OCI-LY3 (cell line): ENCODE measurements around the gene RAG2.

ENCODE experiments used
- EZH2phosphoT487 ChIP-seq: fragments of 200-600 bp; shearing (Covaris generic); IDR thresholded peaks from 2 replicates; pipeline ENCODE4 v1.6.1; 2018; ENCODE audit warnings: antibody characterized with exemption, mixed run types, low read depth
- TF ChIP-seq, protein P1 (sequence below): fragments of 200-600, 300-600 bp; sonication (generic); IDR thresholded peaks from 2 replicates; pipeline ENCODE4 v1.5.1; 2014; ENCODE audit warnings: antibody characterized with exemption, low read length, low read depth

GRCh38 chr11:36601155-36601554 lies 3.1 kb upstream of the RAG2 start:
- TF ChIP-seq, protein P1, sequence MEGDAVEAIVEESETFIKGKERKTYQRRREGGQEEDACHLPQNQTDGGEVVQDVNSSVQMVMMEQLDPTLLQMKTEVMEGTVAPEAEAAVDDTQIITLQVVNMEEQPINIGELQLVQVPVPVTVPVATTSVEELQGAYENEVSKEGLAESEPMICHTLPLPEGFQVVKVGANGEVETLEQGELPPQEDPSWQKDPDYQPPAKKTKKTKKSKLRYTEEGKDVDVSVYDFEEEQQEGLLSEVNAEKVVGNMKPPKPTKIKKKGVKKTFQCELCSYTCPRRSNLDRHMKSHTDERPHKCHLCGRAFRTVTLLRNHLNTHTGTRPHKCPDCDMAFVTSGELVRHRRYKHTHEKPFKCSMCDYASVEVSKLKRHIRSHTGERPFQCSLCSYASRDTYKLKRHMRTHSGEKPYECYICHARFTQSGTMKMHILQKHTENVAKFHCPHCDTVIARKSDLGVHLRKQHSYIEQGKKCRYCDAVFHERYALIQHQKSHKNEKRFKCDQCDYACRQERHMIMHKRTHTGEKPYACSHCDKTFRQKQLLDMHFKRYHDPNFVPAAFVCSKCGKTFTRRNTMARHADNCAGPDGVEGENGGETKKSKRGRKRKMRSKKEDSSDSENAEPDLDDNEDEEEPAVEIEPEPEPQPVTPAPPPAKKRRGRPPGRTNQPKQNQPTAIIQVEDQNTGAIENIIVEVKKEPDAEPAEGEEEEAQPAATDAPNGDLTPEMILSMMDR: no peak
- TF ChIP-seq EZH2phosphoT487: no peak
